ENCODE data around the gene NR2F6.

GRCh38 chr19:17281391-17282304 is 35.9 kb upstream of the NR2F6 start, which contains the start of gene ANKLE1:
- TF ChIP-seq, protein P1, sequence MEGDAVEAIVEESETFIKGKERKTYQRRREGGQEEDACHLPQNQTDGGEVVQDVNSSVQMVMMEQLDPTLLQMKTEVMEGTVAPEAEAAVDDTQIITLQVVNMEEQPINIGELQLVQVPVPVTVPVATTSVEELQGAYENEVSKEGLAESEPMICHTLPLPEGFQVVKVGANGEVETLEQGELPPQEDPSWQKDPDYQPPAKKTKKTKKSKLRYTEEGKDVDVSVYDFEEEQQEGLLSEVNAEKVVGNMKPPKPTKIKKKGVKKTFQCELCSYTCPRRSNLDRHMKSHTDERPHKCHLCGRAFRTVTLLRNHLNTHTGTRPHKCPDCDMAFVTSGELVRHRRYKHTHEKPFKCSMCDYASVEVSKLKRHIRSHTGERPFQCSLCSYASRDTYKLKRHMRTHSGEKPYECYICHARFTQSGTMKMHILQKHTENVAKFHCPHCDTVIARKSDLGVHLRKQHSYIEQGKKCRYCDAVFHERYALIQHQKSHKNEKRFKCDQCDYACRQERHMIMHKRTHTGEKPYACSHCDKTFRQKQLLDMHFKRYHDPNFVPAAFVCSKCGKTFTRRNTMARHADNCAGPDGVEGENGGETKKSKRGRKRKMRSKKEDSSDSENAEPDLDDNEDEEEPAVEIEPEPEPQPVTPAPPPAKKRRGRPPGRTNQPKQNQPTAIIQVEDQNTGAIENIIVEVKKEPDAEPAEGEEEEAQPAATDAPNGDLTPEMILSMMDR (IDR thresholded peaks at IDR 0.05), result no peak
- no peak for TF ChIP-seq POLR2A (IDR thresholded peaks at IDR 0.05)

Measured in Peyer's patch (tissue), 4 donors.